Tibial artery (tissue), 4 donors: Measurements from ENCODE around the gene OR2H2.

Source experiments
- DNase-seq, 2 donors: peaks; one replicate each; pipeline ENCODE4 v3.0.0-alpha.2; 2019
- H3K27ac ChIP-seq, 2 donors: fragments of 200-600 bp; sonication (generic) in 1 of 2; 1 replicate in 1 of 2; 2 replicates in 1 of 2; pipeline ENCODE4 v1.5.1; 2018 to 2019; ENCODE audit warnings: mild to moderate bottlenecking in 1 of 2
- H3K27me3 ChIP-seq, 2 donors: fragments of 200-600 bp; sonication (generic) in 1 of 2; one replicate each; pipeline versions ENCODE4 v1.5.1 to v1.6.0; 2016 to 2019
- H3K36me3 ChIP-seq, 3 donors: fragments of 200-600 bp; sonication (generic) in 2 of 3; one replicate each; pipeline ENCODE4 v1.5.1; 2016 to 2019; ENCODE audit warnings: mild to moderate bottlenecking in 2 of 3
- H3K4me1 ChIP-seq, 4 donors: fragments of 200-600 bp; sonication (generic) in 2 of 4; 1 replicate in 3 of 4; 2 replicates in 1 of 4; pipeline ENCODE4 v1.5.1; 2016 to 2019
- H3K4me3 ChIP-seq, 2 donors: fragments of 200-600 bp; sonication (generic) in 1 of 2; 1 replicate in 1 of 2; 2 replicates in 1 of 2; pipeline ENCODE4 v1.5.1; 2018 to 2019; ENCODE audit warnings: mild to moderate bottlenecking in 2 of 2
- H3K9me3 ChIP-seq, 3 donors: fragments of 200-600 bp; sonication (generic) in 1 of 3; one replicate each; pipeline ENCODE4 v1.5.1; 2016 to 2019
- intact Hi-C: fragments of 100-400 bp; cut with DNase I; formaldehyde crosslinking; loops from one replicate; pipeline ENCODE4 v1.15.0; 2023; ENCODE audit warnings: low total_unique reads
- TF ChIP-seq, protein P1 (sequence below), 2 experiments: fragments of 200-600 bp in 1 of 2; fragments of 450-650 bp in 1 of 2; IDR thresholded peaks; one replicate each; pipeline ENCODE4 v1.5.1; 2017 to 2019; ENCODE audit warnings: antibody characterized with exemption in 2 of 2, mild to moderate bottlenecking in 1 of 2, moderate library complexity in 1 of 2

Gene OR2H2

DNA sequence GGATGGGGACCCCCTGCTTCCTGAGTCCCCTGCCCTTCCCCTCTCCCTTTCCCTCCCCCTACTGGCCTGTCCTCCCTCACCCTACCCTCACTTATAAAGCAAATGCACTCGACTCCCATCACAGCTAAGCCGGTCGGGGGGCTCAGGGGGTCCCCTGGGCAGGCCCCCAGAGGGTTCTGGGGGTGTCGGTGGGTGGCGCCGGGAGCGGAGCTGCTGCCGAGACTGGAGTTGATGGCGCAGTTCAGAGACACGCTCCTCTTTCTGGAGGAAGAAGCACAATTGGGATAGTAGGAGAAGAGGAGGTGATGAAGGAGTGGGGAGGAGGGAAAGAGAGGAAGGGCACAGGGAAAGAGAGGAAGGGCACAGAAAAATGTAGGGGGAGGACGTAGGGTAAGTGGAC, 18.5 kb downstream of the OR2H2 start:
- H3K4me3 ChIP-seq: no peak overlapping the region
- no peaks in the 10 kb centered on the region for H3K4me1 ChIP-seq
- H3K27ac ChIP-seq: no peak overlapping the region
- no peaks in the 10 kb centered on the region for H3K9me3 ChIP-seq
- intact Hi-C loops: no loop called here
- peaks cover 53 to 77% (median 59%) of the 10 kb centered on the region in 3 donors for H3K36me3 ChIP-seq
- no peaks in the 10 kb centered on the region for H3K27me3 ChIP-seq
- TF ChIP-seq, protein P1, sequence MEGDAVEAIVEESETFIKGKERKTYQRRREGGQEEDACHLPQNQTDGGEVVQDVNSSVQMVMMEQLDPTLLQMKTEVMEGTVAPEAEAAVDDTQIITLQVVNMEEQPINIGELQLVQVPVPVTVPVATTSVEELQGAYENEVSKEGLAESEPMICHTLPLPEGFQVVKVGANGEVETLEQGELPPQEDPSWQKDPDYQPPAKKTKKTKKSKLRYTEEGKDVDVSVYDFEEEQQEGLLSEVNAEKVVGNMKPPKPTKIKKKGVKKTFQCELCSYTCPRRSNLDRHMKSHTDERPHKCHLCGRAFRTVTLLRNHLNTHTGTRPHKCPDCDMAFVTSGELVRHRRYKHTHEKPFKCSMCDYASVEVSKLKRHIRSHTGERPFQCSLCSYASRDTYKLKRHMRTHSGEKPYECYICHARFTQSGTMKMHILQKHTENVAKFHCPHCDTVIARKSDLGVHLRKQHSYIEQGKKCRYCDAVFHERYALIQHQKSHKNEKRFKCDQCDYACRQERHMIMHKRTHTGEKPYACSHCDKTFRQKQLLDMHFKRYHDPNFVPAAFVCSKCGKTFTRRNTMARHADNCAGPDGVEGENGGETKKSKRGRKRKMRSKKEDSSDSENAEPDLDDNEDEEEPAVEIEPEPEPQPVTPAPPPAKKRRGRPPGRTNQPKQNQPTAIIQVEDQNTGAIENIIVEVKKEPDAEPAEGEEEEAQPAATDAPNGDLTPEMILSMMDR (IDR thresholded peaks at IDR 0.05): no peak
- no peak for DNase-seq

- H3K27ac ChIP-seq: no peak overlapping the region
- no peak for DNase-seq
- H3K4me1 ChIP-seq: no peaks in the 10 kb centered on the region
- no peaks in the 10 kb centered on the region for H3K9me3 ChIP-seq
- H3K27me3 ChIP-seq: no peaks in the 10 kb centered on the region
- TF ChIP-seq, protein P1 (IDR thresholded peaks at IDR 0.05): no peak
- H3K36me3 ChIP-seq: peaks cover 58 to 82% (median 63%) of the 10 kb centered on the region in 3 donors
- H3K4me3 ChIP-seq: no peak overlapping the region
- intact Hi-C loops: no loop called here
Measured at GRCh38 chr6:29603930-29604329, 19.0 kb downstream of the OR2H2 start.

DNA sequence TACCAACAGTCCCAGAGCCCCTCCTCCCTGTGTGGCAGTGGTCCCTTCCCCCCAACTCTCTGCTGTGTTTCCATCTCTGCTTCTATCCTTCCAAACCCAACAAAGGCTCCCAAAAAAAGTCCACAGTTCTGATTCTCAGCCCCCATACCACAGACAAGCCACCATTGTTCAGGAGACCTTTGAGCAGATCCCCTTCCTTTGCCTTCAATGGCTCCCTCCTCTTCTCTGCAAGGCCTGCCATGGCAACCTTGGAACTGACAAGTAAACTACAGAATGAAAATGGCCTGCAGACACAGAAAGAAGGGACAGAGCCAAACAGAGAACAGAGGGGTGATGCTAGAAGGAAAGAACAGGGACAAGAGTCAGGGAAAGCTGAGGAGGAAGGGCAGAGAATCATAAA, 23.2 kb downstream of the OR2H2 start:
- intact Hi-C loops: no loop called here
- Histone ChIP-seq H3K36me3 (peaks cover 74 to 99% (median 96%) of the 10 kb centered on the region in 3 donors), H3K4me3 (no peak overlapping the region), H3K27me3 (no peaks in the 10 kb centered on the region), H3K9me3 (no peaks in the 10 kb centered on the region), H3K27ac (no peak overlapping the region), H3K4me1 (no peaks in the 10 kb centered on the region)
- TF ChIP-seq, protein P1 (IDR thresholded peaks at IDR 0.05): no peak
- DNase-seq: no peak

DNA sequence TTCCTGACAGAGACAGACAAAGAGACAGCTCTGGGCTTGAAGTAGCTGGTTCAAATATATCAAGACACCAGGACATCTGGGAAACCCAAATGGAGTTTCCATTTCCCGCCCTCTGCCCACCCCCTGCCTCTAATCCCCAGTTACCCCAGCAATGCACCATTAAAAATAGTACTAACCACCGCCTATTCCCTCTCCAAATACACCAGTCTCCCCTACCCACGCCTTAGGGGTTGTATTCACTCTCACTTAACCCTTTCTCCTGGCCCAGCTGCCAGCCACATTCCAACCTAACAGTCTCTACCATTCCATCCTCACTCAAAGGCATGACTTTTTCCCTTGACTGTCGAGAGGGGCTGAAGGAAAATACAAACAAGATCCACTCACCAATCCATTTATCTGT, 25.6 kb downstream of the OR2H2 start:
- DNase-seq: no peak
- no peaks in the 10 kb centered on the region for H3K4me1 ChIP-seq
- no peak overlapping the region for H3K27ac ChIP-seq
- H3K27me3 ChIP-seq: no peaks in the 10 kb centered on the region
- intact Hi-C loops: no loop called here
- no peaks in the 10 kb centered on the region for H3K9me3 ChIP-seq
- no peak overlapping the region for H3K4me3 ChIP-seq
- TF ChIP-seq, protein P1 (IDR thresholded peaks at IDR 0.05): no peak
- peaks cover 74 to 99% (median 89%) of the 10 kb centered on the region in 3 donors for H3K36me3 ChIP-seq

DNA sequence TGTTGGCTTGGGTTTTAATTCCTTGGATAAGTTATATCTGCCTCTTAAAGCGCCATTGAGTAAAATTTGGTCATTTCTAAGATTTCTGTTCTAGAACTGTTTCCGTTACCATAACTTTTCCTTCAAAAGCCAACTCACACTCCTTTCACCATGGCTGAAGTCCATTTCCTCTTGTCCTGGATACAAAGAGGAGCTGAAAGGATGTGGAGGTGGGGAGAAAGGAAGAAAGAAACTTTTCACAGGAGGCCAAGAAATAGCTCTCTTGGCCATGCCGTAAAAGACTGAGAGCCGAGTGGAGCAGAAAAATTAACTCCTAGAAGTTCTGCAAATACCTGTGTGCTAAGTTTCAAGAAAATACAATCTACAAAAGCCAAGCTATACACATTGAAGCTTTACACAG, 26.5 kb downstream of the OR2H2 start:
- TF ChIP-seq, protein P1 (IDR thresholded peaks at IDR 0.05): no peak
- H3K4me1 ChIP-seq: no peaks in the 10 kb centered on the region
- no peak for DNase-seq
- no peaks in the 10 kb centered on the region for H3K27me3 ChIP-seq
- H3K27ac ChIP-seq: no peak overlapping the region
- no peak overlapping the region for H3K4me3 ChIP-seq
- intact Hi-C loops: no loop called here
- peaks cover 66 to 99% (median 80%) of the 10 kb centered on the region in 3 donors for H3K36me3 ChIP-seq
- no peaks in the 10 kb centered on the region for H3K9me3 ChIP-seq
